Ascending aorta (tissue), 2 donors: ENCODE data around the gene RET. TPM values are rescaled to one million over a fixed set of nuclear protein-coding genes. Genes with fewer than 3 reads are reported as not detected.

Experiments used
- DNase-seq, 2 donors: peaks; one replicate each; pipeline ENCODE4 v3.0.0-alpha.2; 2019; ENCODE audit warnings: low spot score in 2 of 2
- H3K27ac ChIP-seq, 2 donors: fragments of 200-600 bp; sonication (generic); one replicate each; pipeline ENCODE4 v1.5.1; 2016 to 2017; ENCODE audit warnings: mild to moderate bottlenecking in 1 of 2
- H3K27me3 ChIP-seq: fragments of 200-600 bp; sonication (generic); one replicate; pipeline ENCODE4 v1.5.1; 2017
- H3K36me3 ChIP-seq, 2 donors: fragments of 200-600 bp; sonication (generic); one replicate each; pipeline ENCODE4 v1.5.1; 2016
- H3K4me1 ChIP-seq, 2 donors: fragments of 200-600 bp; sonication (generic); one replicate each; pipeline ENCODE4 v1.5.1; 2016 to 2017; ENCODE audit warnings: mild to moderate bottlenecking in 1 of 2
- H3K4me3 ChIP-seq, 2 donors: fragments of 200-600 bp; sonication (generic); one replicate each; pipeline ENCODE4 v1.5.1; 2016 to 2017; ENCODE audit warnings: mild to moderate bottlenecking in 1 of 2
- H3K9me3 ChIP-seq, 2 donors: fragments of 200-600 bp; sonication (generic); one replicate each; pipeline ENCODE4 v1.5.1; 2016
- intact Hi-C: fragments of 100-400 bp; cut with DNase I; formaldehyde crosslinking; loops from one replicate; pipeline ENCODE4 v1.15.1; 2023
- total RNA-seq: library from RNA; depleted of rRNA; stranded (reverse); fragments of >200 nt; gene quantifications from one replicate; pipeline ENCODE4 v1.1.0, GENCODE V29; 2016
- TF ChIP-seq, protein P1 (sequence below), 3 experiments: fragments of 200-600 bp in 2 of 3; fragments of 450-650 bp in 1 of 3; sonication (generic) in 2 of 3; IDR thresholded peaks; one replicate each; pipeline ENCODE4 v1.5.1; 2016 to 2019; ENCODE audit warnings: antibody characterized with exemption in 3 of 3, mild to moderate bottlenecking in 1 of 3, moderate library complexity in 1 of 3

RET gene
- total RNA-seq, 1 donor from 2014 or later = not detected

- intact Hi-C loops = no loop called here
- Histone ChIP-seq H3K4me3 (no peak overlapping the region), H3K27me3 (no peaks in the 10 kb centered on the region), H3K4me1 (no peaks in the 10 kb centered on the region), H3K27ac (no peak overlapping the region), H3K36me3 (no peaks in the 10 kb centered on the region), H3K9me3 (no peaks in the 10 kb centered on the region)
- TF ChIP-seq, protein P1, sequence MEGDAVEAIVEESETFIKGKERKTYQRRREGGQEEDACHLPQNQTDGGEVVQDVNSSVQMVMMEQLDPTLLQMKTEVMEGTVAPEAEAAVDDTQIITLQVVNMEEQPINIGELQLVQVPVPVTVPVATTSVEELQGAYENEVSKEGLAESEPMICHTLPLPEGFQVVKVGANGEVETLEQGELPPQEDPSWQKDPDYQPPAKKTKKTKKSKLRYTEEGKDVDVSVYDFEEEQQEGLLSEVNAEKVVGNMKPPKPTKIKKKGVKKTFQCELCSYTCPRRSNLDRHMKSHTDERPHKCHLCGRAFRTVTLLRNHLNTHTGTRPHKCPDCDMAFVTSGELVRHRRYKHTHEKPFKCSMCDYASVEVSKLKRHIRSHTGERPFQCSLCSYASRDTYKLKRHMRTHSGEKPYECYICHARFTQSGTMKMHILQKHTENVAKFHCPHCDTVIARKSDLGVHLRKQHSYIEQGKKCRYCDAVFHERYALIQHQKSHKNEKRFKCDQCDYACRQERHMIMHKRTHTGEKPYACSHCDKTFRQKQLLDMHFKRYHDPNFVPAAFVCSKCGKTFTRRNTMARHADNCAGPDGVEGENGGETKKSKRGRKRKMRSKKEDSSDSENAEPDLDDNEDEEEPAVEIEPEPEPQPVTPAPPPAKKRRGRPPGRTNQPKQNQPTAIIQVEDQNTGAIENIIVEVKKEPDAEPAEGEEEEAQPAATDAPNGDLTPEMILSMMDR (IDR thresholded peaks at IDR 0.05) = no peak
- DNase-seq = no peak
These were observed 36.6 kb downstream of the RET start for GRCh38 chr10:43113201-43114087.

DNA sequence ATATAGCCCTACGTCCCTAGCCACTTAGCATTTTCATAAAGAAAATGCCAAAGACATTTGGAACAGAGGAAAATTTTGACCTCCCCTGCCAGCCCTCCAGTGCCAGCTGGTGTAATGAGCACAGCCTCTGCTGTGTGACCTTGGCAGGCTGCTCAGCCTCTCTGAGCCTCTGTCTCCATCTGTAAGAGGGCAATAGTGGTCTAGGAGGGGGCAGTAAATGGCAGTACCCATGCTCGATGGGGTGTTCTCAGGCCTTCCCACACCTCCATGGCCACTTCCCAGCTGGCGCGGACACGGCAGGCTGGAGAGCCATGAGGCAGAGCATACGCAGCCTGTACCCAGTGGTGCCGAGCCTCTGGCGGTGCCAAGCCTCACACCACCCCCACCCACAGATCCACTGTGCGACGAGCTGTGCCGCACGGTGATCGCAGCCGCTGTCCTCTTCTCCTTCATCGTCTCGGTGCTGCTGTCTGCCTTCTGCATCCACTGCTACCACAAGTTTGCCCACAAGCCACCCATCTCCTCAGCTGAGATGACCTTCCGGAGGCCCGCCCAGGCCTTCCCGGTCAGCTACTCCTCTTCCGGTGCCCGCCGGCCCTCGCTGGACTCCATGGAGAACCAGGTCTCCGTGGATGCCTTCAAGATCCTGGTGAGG is 37.3 kb downstream of the RET start:
- Histone ChIP-seq H3K27ac (no peak overlapping the region), H3K36me3 (no peaks in the 10 kb centered on the region), H3K9me3 (no peaks in the 10 kb centered on the region), H3K27me3 (no peaks in the 10 kb centered on the region), H3K4me1 (no peaks in the 10 kb centered on the region), H3K4me3 (no peak overlapping the region)
- no peak for DNase-seq
- TF ChIP-seq, protein P1 (IDR thresholded peaks at IDR 0.05) = no peak
- intact Hi-C loops = no loop called here

- DNase-seq = no peak
- Histone ChIP-seq H3K4me3 (no peak overlapping the region), H3K9me3 (no peaks in the 10 kb centered on the region), H3K4me1 (no peaks in the 10 kb centered on the region), H3K27me3 (no peaks in the 10 kb centered on the region), H3K36me3 (no peaks in the 10 kb centered on the region), H3K27ac (no peak overlapping the region)
- TF ChIP-seq, protein P1 (IDR thresholded peaks at IDR 0.05) = no peak
- intact Hi-C loops = no loop called here
These were observed 38.1 kb downstream of the RET start for GRCh38 chr10:43114743-43115611.

DNA sequence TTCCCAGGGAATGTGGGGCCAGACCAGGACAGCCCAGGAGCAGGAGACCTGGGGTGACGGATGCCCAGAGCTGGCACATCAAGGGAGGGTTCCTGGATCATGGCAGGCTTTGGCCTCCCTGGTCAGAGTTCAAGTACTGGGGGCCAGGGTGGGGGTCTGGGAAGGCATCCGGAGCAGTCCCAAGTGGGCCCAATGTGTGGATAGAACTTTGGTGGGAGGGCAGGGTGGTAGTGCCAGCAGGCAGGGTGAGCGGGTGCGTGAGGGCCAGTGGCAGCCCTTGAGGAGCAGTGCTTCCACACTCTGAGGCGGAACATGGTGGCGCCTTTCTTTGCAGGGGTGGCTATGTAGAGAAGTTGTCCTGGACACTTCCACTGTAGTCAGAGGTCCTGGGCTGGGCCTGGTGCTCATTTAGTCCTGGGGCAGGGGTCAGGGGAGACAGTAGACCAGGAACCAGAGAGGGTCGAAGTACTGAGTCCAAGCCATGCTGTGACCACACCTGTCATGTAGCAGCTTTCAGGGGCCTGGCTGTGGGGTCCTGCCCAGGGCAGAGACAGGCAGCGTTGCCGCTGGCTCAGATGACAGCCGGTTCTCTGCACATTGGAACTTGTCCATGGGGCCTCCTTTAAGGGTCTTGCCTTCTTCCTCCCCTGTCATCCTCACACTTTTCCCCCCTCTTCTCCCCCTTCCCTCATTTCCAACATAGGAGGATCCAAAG is 39.2 kb downstream of the RET start:
- H3K36me3 ChIP-seq = no peaks in the 10 kb centered on the region
- H3K9me3 ChIP-seq = no peaks in the 10 kb centered on the region
- intact Hi-C loops = no loop called here
- H3K27ac ChIP-seq = no peak overlapping the region
- TF ChIP-seq, protein P1 (IDR thresholded peaks at IDR 0.05) = no peak
- DNase-seq = no peak
- H3K27me3 ChIP-seq = no peaks in the 10 kb centered on the region
- H3K4me1 ChIP-seq = no peaks in the 10 kb centered on the region
- H3K4me3 ChIP-seq = no peak overlapping the region

DNA sequence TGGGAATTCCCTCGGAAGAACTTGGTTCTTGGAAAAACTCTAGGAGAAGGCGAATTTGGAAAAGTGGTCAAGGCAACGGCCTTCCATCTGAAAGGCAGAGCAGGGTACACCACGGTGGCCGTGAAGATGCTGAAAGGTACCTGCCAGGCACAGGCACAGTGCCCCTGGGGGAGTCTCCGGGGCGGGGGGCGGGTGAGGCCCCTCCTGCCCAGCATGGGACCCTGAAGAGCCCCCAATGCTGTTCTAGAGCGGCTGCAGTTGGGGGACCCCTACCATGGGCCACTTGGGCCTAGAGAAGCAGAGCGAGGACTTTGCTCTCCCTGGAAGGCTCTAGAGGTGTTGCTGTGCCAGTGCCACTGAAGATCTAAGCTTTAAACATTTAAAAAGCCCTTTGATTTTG is 39.7 kb downstream of the RET start:
- intact Hi-C loops = no loop called here
- TF ChIP-seq, protein P1 (IDR thresholded peaks at IDR 0.05) = no peak
- H3K27me3 ChIP-seq = no peaks in the 10 kb centered on the region
- no peak overlapping the region for H3K4me3 ChIP-seq
- no peaks in the 10 kb centered on the region for H3K9me3 ChIP-seq
- no peak overlapping the region for H3K27ac ChIP-seq
- no peak for DNase-seq
- H3K4me1 ChIP-seq = no peaks in the 10 kb centered on the region
- H3K36me3 ChIP-seq = no peaks in the 10 kb centered on the region
